Psoas muscle (tissue), 8 donors: ENCODE data around the gene HAPLN3. TPM values are rescaled to one million over a fixed set of nuclear protein-coding genes. Genes with fewer than 3 reads are reported as not detected.

Source experiments
- ATAC-seq, 4 donors: fragments of 200-7000 bp; cut with Tn5 transposase; one replicate each; pipeline ENCODE4 v1.9.1; 2020; ENCODE audit warnings: moderate library complexity in 3 of 4, mild to moderate bottlenecking in 2 of 4
- DNase-seq, 2 donors: peaks; one replicate each; pipeline ENCODE4 v3.0.0-alpha.2; 2020
- H3K27ac ChIP-seq: fragments of 200-600 bp; one replicate; pipeline ENCODE4 v1.8.0; 2022
- H3K27me3 ChIP-seq, 3 donors: fragments of 200-600 bp in 1 of 3; one replicate each; pipeline versions ENCODE4 v1.6.1 to v1.8.0; 2013 to 2022; ENCODE audit warnings: low read length in 2 of 3, mild to moderate bottlenecking in 2 of 3, moderate library complexity in 1 of 3; ENCODE audit not compliant: insufficient read depth in 3 of 3
- H3K36me3 ChIP-seq, 2 donors: fragments of 200-600 bp in 1 of 2; one replicate each; pipeline versions ENCODE4 v1.6.1 to v1.8.0; 2013 to 2022; ENCODE audit warnings: low read depth in 1 of 2, mild to moderate bottlenecking in 1 of 2, moderate library complexity in 1 of 2; ENCODE audit not compliant: insufficient read depth in 1 of 2
- H3K4me1 ChIP-seq: fragments of 200-600 bp; one replicate; pipeline ENCODE4 v1.8.0; 2022
- H3K4me3 ChIP-seq: fragments of 200-600 bp; one replicate; pipeline ENCODE4 v1.8.0; 2022; ENCODE audit warnings: mild to moderate bottlenecking
- H3K9me3 ChIP-seq: fragments of 200-600 bp; one replicate; pipeline ENCODE4 v1.8.0; 2022
- whole genome bisulfite sequencing, 3 donors: extraction: QIAGEN DNeasy Blood & Tissue Kit; methylation state at CpG; one replicate each; pipeline versions ENCODE4 v1.1.6 to v1.1.7; 2013; 5-methylcytosine and 5-hydroxymethylcytosine counted together
- intact Hi-C, 2 donors: fragments of 100-400 bp; cut with DNase I; formaldehyde crosslinking; loops; one replicate each; pipeline versions ENCODE4 v1.11.0 to v1.14.2; 2022
- polyA plus RNA-seq, 3 donors: library from polyadenylated mRNA; stranded (reverse); fragments of 200-250 nt; gene quantifications; one replicate each; pipeline ENCODE4 v1.2.3, GENCODE V29; 2013
- total RNA-seq, 4 donors: library from RNA; stranded (reverse); fragmentation: NEBNext Ultra II Directional in 2 of 4; extraction: Animal tissue kit (Norgen Biotek cat#: 25700) in 2 of 4; gene quantifications; one replicate each; pipeline versions ENCODE4 v1.2.1 to v1.2.4, GENCODE V29; 2021 to 2023
- TF ChIP-seq, protein P1 (sequence below): fragments of 200-600 bp; IDR thresholded peaks from one replicate; pipeline ENCODE4 v1.8.0; 2022; ENCODE audit warnings: antibody characterized with exemption
- donor health status: healthy with polysubstance abuse.
- donor health status: DM: no; HTN: no; CAD: no; lungs with moderate emphysema.
- donor health status: Bipolar disorder and iron deficiency.
- donor health status: healthy.
- donor health status: DM: yes; HTN: yes; CAD: no.
- donor health status: DM: no; HTN: no; CAD: no.
- donor health status: DM: no; HTN: no; CAD: no.
- donor health status: DM: yes; HTN: yes; CAD: no.

HAPLN3 gene
- total and polyA plus RNA-seq, 7 donors: 1.2 to 5.8 (median 3.9) TPM

DNA sequence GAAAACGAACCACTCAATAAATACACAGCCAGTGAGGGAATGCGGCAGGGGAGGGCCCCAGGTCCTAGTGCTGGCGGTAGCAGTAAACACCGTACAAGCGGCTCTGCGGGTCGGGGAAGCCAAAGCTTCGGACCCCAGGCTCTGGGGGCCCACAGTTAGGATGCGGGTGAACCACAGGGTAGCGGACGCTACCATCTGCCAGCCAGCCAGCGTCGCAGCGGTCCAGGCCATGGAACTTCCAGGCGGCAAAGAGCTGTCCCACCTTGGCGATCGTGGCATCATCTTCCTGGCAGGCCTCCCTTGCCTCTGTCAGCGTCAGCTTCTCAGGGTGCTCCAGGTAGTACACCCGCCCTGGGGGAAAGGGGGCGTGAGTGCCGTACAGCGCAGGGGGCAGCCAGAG is 17.4 kb downstream of the HAPLN3 start:
- H3K4me1 ChIP-seq: peaks cover 4% of the 10 kb centered on the region
- H3K27ac ChIP-seq: no peak overlapping the region
- DNase-seq (no peak), ATAC-seq (no peak)
- peaks cover 0 to 2% (median 0%) of the 10 kb centered on the region in 3 donors for H3K27me3 ChIP-seq
- no peak overlapping the region for H3K4me3 ChIP-seq
- intact Hi-C loops: no loop called here
- H3K36me3 ChIP-seq: peaks cover 0 to 13% of the 10 kb centered on the region in 2 donors
- TF ChIP-seq, protein P1, sequence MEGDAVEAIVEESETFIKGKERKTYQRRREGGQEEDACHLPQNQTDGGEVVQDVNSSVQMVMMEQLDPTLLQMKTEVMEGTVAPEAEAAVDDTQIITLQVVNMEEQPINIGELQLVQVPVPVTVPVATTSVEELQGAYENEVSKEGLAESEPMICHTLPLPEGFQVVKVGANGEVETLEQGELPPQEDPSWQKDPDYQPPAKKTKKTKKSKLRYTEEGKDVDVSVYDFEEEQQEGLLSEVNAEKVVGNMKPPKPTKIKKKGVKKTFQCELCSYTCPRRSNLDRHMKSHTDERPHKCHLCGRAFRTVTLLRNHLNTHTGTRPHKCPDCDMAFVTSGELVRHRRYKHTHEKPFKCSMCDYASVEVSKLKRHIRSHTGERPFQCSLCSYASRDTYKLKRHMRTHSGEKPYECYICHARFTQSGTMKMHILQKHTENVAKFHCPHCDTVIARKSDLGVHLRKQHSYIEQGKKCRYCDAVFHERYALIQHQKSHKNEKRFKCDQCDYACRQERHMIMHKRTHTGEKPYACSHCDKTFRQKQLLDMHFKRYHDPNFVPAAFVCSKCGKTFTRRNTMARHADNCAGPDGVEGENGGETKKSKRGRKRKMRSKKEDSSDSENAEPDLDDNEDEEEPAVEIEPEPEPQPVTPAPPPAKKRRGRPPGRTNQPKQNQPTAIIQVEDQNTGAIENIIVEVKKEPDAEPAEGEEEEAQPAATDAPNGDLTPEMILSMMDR: no peak
- H3K9me3 ChIP-seq: no peaks in the 10 kb centered on the region
- WGBS, 3 donors: 88 to 93% (median 91%) methylated on average over 22 of the region's 22 CpGs

DNA sequence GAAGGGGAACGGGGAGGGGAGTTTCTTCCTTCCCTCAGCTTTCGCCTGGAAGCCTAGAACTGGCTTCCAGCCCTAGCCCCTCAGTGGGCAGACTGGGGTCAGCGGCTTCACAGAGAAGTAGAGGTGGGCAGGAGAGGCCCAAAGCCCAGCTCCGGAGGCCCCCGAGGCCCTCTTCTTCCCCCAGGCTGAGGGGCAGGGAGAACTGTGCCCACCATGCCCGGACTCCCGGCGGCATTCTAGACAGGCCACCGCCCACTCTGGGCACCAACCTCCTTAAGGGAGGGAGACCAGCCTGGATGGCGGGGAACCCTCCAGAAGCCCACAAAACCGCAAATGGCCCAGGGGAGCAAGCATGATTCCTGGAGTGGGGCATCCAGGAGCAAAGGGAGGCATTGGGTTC is 17.9 kb downstream of the HAPLN3 start:
- Histone ChIP-seq H3K36me3 (peaks cover 0 to 13% of the 10 kb centered on the region in 2 donors), H3K4me1 (peaks cover 4% of the 10 kb centered on the region), H3K27me3 (peaks cover 0 to 2% (median 0%) of the 10 kb centered on the region in 3 donors), H3K27ac (no peak overlapping the region), H3K4me3 (no peak overlapping the region), H3K9me3 (no peaks in the 10 kb centered on the region)
- intact Hi-C loops: no loop called here
- WGBS, 3 donors: 82 to 95% (median 85%) methylated on average over 10 to 11 of the region's 11 CpGs
- TF ChIP-seq, protein P1: no peak
- no peak for ATAC-seq
- DNase-seq: no peak

- peaks cover 0 to 2% (median 0%) of the 10 kb centered on the region in 3 donors for H3K27me3 ChIP-seq
- no peak overlapping the region for H3K27ac ChIP-seq
- TF ChIP-seq, protein P1: no peak
- ATAC-seq (no peak), DNase-seq (no peak)
- intact Hi-C loops: no loop called here
- H3K36me3 ChIP-seq: peaks cover 0 to 13% of the 10 kb centered on the region in 2 donors
- H3K4me1 ChIP-seq: peaks cover 4% of the 10 kb centered on the region
- H3K4me3 ChIP-seq: no peak overlapping the region
- 86 to 88% (median 87%) methylated on average over 10 of the region's 10 CpGs for WGBS, 3 donors
- H3K9me3 ChIP-seq: no peaks in the 10 kb centered on the region
Observed at GRCh38 chr15:88876573-88876972, 18.8 kb downstream of the HAPLN3 start.

GRCh38 chr15:88874684-88875083 is 20.7 kb downstream of the HAPLN3 start:
- intact Hi-C loops: no loop called here
- Histone ChIP-seq H3K4me1 (peaks cover 4% of the 10 kb centered on the region), H3K27me3 (peaks cover 0 to 2% (median 0%) of the 10 kb centered on the region in 3 donors), H3K36me3 (peaks cover 0 to 5% of the 10 kb centered on the region in 2 donors), H3K9me3 (no peaks in the 10 kb centered on the region), H3K27ac (no peak overlapping the region), H3K4me3 (peak overlapping the region; percentile 11)
- DNase-seq (no peak), ATAC-seq (peak in 1 of 4 donors; percentile 11)
- 16 to 28% (median 22%) methylated on average over 5 to 6 of the region's 6 CpGs for WGBS, 3 donors
- TF ChIP-seq, protein P1: no peak

DNA sequence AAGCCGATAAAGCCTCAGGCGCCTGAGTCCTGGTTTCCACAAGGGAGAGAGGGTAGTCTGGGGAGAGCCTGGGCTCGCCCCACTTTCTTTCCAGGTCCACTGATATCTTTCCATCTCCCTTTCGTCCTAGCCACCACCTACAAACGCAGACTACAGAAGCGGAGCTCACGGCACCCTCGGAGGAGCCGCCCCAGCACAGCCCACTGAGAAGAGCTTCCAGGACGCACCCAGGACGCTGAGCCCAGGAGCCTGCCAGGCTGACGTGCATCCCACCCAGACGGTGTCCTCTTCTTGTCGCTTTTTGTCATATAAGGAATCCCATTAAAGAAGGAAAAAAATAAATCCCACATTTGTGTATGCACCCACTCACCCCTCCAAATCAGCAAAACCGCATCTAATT is 21.1 kb downstream of the HAPLN3 start:
- Histone ChIP-seq H3K27me3 (peaks cover 0 to 2% (median 0%) of the 10 kb centered on the region in 3 donors), H3K36me3 (peaks cover 0 to 4% of the 10 kb centered on the region in 2 donors), H3K4me3 (peak overlapping the region; percentile 11), H3K9me3 (no peaks in the 10 kb centered on the region), H3K4me1 (peaks cover 4% of the 10 kb centered on the region), H3K27ac (no peak overlapping the region)
- ATAC-seq (no peak), DNase-seq (no peak)
- TF ChIP-seq, protein P1: no peak
- WGBS, 3 donors: 50 to 59% (median 56%) methylated on average over 15 of the region's 15 CpGs
- intact Hi-C loops: no loop called here
